Erythroblast (primary cell): Measurements from ENCODE around the gene GOLGA6C.
"Not testable (repeated sequence)": the region's sequence is repeated elsewhere in the genome, so short reads cannot be mapped to it uniquely, and the experiment has no call there.

ENCODE experiments used
- DNase-seq, 2 experiments: peaks; one replicate each; lab custom pipeline; 2025; lab: John Stamatoyannopoulos, UW
- GATA1 ChIP-seq: IDR thresholded peaks from 2 replicates; pipeline ENCODE4 v1.6.1; 2011; ENCODE audit warnings: low read depth, mild to moderate bottlenecking, control low read depth, low read length, moderate library complexity
- POLR2A ChIP-seq: IDR thresholded peaks from 2 replicates; pipeline ENCODE4 v1.6.1; 2011; ENCODE audit warnings: mild to moderate bottlenecking, low read length

Gene GOLGA6C

DNA sequence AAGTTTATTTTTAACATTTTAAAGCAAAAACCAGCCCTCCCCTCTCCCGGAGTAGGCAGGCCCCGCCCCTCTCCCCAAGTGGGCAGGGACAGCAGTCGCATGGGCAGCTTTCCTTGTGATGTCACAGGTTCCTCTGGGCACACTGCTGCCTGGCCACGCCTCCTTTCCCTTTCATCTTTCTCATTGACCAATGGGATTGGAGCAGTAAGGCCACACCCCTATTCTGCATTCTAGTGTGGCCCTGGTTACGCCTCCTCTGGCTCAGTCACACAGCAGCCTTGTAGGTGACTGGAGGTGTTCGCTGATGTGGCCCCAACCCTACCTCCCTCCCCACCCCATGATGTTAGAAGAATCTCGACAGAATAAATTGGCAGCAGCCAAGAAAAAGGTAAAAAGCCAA is 24.4 kb downstream of the GOLGA6C start, which contains the start of gene GOLGA6D:
GOLGA6D (plus strand) TSS at position 264 of the 400 bp plus-strand sequence; CDS start at position 305, 41 bp downstream.
- DNase-seq, result not testable (repeated sequence)

DNA sequence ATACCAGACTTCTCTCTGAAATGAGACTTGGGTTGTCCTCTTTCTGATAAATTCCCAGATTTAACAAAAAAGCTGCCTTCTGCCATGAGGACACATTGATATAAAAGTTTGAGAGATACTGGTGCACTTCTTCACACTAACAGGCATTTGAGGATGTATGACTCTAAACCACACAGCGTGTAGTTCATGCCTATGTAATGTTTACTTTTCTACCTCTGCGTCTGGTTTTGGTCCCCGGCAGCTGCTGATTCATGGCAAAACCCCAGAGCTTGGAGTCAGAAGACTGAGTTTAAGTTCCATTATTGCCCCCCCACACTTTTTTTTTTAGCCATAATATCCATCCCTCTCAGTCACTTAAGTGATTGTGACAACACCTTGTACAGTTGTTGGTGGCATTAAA is 26.0 kb downstream of the GOLGA6C start:
- not testable (repeated sequence) for DNase-seq

DNA sequence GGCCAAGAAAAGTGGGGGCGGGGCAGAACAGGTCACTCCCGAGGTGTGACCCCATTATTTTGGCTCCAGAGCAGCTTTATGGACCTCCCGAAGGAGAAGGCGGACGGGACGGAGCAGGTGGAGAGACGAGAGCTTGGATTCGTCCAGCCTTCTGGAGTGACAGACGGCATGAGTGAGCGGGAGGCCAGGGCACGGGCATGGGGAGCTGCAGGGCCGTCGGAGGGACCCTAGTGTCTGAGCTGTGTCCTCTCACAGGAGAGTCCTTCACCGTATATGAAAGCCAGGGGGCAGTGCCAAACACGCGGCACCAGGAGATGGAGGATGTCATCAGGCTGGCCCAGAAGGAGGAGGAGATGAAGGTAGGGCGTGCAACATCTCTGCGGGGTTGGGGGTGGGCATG is 35.5 kb downstream of the GOLGA6C start:
- DNase-seq, result not testable (repeated sequence)

DNA sequence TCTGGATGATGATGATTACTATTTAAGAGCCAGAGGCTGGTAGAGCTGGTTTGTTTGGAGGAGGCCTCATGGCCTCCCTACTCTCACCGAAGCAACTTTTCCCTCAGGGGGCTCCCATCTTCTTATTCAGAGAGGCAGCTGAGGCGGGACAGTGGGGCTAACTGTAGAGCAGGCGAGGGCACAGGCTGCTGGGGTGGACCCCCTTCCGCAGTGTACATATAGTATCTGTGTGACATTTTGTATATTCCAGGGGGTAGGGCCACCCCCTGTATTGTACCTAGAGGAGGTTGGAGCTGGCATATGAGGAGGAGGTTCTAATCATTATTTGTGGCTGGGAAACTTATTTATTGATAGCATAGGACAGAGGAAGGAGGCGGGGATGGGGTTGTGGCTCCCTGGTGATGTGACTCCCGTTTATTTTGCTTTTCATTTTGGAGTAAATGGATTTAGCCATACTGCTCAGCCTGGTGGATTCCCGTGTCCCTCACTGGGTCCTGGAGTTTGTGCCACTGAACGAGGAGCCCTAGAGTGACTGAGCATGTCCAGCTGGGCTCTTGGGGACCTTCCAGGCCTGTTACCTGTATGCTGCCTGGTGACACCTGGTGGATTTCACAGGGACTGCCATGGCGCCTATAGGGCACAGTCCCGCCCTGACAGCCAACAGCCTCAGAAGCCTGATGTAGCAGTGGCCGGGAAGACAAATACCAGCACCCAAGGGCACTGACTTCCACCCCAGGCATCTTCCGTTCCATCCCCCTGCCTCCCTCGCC is 40.6 kb downstream of the GOLGA6C start:
- not testable (repeated sequence) for DNase-seq

DNA sequence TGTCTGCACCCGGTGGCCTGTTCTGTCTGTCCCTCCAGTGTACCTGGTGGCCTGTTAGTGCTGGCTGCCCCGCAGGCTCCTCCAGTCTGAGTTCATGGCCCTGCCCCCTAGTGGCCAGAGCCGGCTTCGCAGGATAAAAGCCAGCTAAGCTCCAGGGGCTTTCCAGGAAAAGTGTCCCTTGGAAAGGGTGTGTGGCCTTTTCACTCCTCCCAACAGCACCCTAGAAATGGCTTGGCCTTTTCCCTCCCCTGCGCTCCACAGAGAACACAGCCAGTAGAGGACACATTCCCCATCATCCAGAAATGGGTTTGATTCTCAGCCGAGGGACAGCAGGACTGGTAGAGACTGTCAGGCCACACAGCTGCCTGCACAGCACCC is 41.2 kb downstream of the GOLGA6C start:
- not testable (repeated sequence) for DNase-seq

DNA sequence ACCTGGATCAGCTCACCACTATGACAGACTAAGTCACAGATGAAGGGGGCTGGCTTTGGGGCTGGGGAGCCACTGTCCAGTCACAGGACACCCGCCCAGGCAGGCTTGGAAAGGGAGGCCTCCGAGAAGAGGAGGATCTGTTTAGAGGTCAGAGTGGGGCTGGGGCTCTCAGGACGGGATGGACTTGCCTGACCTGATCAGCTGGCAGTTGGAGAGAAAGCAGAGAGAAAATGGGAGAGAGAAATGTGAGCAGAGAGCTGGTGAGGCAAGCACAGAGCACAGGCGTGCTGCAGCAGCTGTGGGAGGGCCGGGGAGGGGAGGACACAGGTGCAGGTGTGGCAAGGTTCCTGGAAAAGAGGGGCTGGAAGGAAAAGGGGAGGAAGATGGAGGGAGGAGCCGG is 41.9 kb downstream of the GOLGA6C start:
- DNase-seq, result not testable (repeated sequence)

DNA sequence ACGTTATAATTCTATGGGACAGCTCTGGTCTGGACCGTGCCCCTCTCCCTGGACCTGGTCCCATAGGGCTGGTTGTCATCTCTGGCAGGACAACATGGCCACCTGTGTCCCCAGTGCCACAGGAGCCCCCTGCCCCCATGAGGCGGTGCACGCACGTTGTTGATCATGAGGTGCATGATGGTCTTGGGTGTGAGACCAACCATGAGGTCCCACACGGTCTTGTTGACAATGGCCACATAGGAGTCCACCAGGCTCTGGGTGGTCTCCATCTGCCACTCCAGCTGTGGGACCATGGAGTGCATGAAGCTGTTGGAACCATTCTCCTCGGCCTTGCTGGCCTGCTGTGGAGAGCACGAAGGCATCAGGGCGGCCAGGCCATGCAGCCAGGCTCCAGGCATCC is 44.2 kb downstream of the GOLGA6C start:
- no peak for DNase-seq
- TF ChIP-seq POLR2A (no peak), GATA1 (no peak)

DNA sequence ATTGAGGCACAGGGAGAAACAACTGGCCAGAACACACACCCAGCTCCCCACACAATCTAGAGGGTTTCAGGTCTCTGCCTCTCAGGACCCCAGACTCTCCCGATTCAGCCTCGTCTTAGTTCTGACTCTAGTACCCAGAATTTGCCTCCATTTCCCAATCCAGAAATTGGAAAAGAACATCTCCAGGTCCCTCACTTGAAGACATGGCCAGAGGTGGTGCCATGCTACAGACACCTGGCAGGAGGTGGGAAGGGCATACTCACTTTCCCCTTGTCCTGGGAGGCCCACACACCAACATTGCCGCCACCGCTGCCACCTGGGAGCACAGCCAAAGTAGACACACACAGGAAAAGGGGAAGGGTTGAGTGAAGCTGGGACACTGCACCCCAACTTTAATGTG is 44.6 kb downstream of the GOLGA6C start:
- not testable (repeated sequence) for DNase-seq

DNA sequence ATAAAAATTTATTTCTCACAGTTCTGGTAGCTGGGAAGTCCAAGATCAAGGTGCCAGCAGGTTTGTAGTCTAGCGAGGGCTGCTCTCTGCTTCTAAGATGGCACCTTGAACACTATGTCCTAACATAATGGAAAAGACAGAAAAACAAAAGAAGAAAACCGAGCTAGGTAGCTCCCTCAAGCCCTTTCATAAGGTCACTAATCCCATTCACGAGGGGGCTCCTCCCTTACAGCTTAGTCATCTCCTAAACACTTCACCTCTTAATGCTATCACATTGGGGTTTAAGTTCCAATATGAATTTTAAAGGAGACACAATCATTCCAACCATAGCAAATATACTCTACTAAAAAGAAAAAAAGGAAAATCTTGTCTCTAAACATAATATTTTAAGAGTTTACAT is 48.1 kb downstream of the GOLGA6C start:
- DNase-seq, result no peak
- TF ChIP-seq POLR2A, result no peak
- TF ChIP-seq GATA1, result no peak

DNA sequence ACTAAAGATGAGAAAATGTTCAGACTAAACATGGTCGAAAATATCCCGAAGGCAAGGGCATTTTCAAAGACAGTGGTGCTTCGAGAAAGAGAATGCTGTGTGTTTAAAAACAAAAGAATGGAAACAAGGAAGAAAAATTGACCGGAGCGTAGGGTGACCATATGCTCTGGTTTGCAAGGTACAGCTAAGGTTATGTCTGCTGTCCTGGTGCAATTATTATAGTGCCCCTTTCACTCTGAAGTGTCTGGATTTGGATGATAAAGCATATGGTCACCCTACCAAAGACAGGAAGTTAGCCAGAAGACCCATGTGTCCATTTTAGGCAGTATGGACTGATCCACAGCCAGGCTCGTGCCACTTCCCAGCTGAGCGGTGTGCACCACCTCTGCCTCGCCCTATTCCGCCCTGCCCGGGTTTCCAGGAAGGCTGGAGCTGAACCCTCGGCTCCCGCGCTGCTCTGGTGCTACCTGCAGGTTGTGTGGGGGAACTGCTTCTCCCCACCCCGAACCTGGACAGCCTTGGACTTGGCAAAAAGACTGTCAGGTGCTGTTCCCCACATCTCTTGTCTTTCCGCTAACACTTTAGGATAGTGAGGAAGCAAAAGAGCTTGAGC is 49.8 kb downstream of the GOLGA6C start:
- DNase-seq, result peak; percentile 22 to 33
- TF ChIP-seq POLR2A, result no peak
- no peak for TF ChIP-seq GATA1

DNA sequence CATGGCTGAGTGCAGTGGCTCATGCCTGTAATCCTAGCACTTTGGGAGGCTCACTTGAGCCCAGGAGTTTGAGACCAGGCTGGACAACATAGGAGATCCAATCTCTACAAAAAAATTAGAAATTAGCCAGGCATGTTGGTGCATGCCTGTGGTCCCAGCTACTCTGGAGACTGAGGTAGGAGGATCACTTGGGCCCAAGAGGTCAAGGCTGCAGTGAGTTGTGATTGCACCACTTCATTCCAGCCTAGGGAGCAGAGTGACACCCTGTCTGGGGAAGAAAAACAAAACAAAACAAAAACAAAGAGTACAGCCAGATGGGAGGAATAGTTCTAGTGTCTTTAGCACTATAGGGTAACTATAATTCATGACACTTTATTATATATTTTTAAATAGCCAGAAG is 51.6 kb downstream of the GOLGA6C start:
- no peak for TF ChIP-seq POLR2A
- no peak for TF ChIP-seq GATA1
- no peak for DNase-seq

DNA sequence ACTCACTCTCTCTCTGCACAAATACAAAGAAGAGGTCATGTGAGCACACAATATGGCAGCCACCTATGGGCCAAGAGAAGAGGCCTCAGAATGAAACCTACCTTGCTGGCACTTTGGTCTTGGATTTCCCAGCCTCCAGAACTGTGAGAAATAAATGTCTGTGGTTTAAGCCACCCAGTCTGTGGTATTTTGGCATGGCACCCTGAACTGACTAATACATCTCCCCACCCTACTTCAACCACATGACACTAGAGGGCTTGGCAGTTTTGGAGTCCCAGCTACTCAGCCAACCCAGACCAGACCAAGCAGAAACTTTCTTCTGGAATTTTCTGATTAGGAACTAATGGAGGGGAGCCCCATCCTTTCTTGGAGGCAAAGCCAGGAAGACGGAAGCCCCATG is 54.4 kb downstream of the GOLGA6C start:
- DNase-seq, result not testable (repeated sequence)

DNA sequence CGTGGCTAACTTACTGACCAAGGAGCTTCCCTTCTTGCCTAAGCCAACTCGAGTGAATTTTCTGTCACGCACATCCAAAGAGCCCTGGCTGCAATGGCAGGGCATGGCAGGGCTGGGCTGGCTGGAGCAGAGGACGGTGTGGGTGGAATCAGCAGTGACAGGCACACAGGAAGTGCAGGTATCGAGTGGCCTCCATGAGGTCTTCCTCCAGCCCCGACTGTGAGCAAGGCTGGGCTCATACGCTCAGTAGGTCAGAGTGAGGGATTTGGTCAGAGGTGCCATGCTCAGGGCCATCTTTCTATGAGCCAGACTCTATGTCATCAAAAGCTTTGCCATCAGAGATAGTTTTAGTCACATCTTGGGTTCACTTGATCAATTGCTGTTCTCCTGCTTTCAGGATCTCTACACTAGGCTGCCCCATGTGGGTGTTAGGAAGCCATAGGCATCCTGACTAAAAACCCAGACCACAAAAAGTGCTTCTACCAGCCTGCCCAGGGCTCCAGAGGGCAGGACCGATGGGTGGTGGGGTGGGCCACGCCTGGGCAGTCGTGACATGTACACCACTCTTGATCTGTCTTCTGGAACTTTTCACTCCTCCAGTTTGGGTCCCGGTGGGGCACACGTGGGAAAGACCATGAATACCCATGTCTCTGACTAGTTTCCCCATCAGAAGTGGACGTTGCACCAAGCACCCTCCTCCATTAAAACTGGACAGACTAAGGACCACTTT is 55.1 kb downstream of the GOLGA6C start:
- no peak for TF ChIP-seq GATA1
- no peak for TF ChIP-seq POLR2A
- no peak for DNase-seq

DNA sequence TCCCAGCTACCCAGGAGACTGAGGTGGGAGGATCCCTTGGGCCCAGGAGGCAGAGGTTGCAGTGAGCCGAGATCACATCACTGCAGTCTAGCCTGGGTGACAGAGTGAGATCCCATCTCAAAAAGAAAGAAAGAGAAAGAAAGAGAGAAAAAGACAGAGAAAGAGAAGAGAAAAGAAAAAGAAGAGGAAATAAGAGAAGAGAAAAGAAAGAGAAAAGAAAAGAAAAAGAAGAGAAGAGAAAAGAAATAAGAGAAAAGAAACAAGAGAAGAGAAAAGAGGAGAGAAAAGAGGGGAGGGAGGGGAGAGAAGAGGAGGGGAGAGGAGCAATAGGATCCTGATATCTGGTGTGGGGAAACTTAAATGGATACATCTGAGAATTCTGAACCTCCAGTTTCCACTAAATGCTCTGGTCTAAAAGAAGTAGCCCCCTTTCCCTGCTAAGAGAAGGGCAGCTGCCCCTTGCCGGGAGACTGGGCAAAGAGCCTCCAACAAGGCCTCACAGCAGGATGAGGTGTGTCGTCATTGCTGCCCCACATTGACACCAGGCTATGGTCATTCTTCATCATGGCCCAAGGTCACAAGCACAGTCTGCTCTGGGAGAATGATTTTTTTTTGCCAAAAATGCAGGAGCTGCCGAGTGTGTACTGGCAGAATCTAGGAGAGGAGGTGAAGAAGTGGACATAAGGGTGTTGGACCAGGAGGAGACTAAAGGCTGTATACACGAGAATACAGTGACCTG is 56.6 kb downstream of the GOLGA6C start:
- DNase-seq, result no peak
- TF ChIP-seq POLR2A (no peak), GATA1 (no peak)

DNA sequence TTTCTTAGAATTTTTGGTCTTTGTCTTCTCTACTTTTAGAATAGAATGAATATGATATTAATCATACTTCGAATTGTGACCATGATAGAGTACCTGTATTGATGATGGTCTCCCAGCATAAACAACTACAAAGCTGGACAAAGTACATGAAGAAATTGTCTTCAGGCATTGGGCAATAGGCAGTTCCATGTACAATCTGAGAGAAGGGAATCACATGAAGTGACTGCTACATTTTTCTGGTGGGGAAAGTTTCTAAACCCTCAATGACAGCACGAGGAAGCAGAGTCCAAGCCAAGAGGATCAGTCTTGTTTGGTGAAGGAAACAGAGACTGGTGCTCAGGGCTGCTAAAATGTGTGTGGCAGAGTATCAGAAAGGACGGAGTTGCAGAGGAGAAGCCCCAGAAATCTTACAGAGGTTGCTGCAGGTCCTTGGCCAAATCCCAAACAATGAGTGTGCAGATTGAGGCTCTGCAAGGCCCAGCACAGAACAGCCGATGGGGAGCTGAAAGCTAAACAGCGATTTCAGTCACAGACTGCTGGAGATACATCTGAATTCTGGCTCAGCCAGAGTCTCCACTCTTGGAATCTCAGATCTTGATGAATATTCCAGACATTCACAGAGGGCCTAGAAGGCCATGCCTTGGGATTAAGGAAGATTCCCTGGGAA is 61.2 kb downstream of the GOLGA6C start:
- DNase-seq, result not testable (repeated sequence)
